ENCODE results near the gene SUPT20HL2.

The SUPT20HL2 gene

GRCh38 chrX:24276015-24276414, 37.9 kb downstream of the SUPT20HL2 start:
- no peak for DNase-seq
- no peak for TF ChIP-seq CTCF (IDR thresholded peaks at IDR 0.05; ENCODE audit: low read depth, low read length)

GRCh38 chrX:24271262-24271661, 42.6 kb downstream of the SUPT20HL2 start:
- Histone ChIP-seq H3K9me3 (ENCODE audit: severe bottlenecking) (no peaks in the 10 kb centered on the region), H3K27me3 (ENCODE audit: insufficient read depth, low read depth, severe bottlenecking) (peaks cover 27% of the 10 kb centered on the region), H3K27ac (no peak overlapping the region), H3K4me3 (ENCODE audit: low read depth, low read length) (no peak overlapping the region), H3K36me3 (no peaks in the 10 kb centered on the region)
- TF ChIP-seq CTCF (IDR thresholded peaks at IDR 0.05; ENCODE audit: low read depth, low read length), result no peak
- DNase-seq, result no peak

More at GRCh38 chrX:24276015-24276414, 37.9 kb downstream of the SUPT20HL2 start:
- Histone ChIP-seq H3K36me3 (no peaks in the 10 kb centered on the region), H3K27ac (no peak overlapping the region), H3K27me3 (ENCODE audit: insufficient read depth, low read depth, severe bottlenecking) (peaks cover 29% of the 10 kb centered on the region), H3K4me3 (ENCODE audit: low read depth, low read length) (no peak overlapping the region), H3K9me3 (ENCODE audit: severe bottlenecking) (no peaks in the 10 kb centered on the region)

GRCh38 chrX:24268786-24269185, 45.1 kb downstream of the SUPT20HL2 start:
- Histone ChIP-seq H3K36me3 (no peaks in the 10 kb centered on the region), H3K4me3 (ENCODE audit: low read depth, low read length) (no peak overlapping the region), H3K9me3 (ENCODE audit: severe bottlenecking) (no peaks in the 10 kb centered on the region), H3K27me3 (ENCODE audit: insufficient read depth, low read depth, severe bottlenecking) (peaks cover 23% of the 10 kb centered on the region), H3K27ac (no peak overlapping the region)
- no peak for TF ChIP-seq CTCF (IDR thresholded peaks at IDR 0.05; ENCODE audit: low read depth, low read length)
- DNase-seq, result no peak

- Histone ChIP-seq H3K27me3 (ENCODE audit: insufficient read depth, low read depth, severe bottlenecking) (peaks cover 17% of the 10 kb centered on the region), H3K27ac (no peak overlapping the region), H3K9me3 (ENCODE audit: severe bottlenecking) (no peaks in the 10 kb centered on the region), H3K36me3 (no peaks in the 10 kb centered on the region), H3K4me3 (ENCODE audit: low read depth, low read length) (no peak overlapping the region)
- no peak for DNase-seq
- no peak for TF ChIP-seq CTCF (IDR thresholded peaks at IDR 0.05; ENCODE audit: low read depth, low read length)
These were observed 46.9 kb downstream of the SUPT20HL2 start for GRCh38 chrX:24266996-24267395.

- Histone ChIP-seq H3K27ac (no peak overlapping the region), H3K9me3 (ENCODE audit: severe bottlenecking) (no peaks in the 10 kb centered on the region), H3K4me3 (ENCODE audit: low read depth, low read length) (no peak overlapping the region), H3K36me3 (no peaks in the 10 kb centered on the region), H3K27me3 (ENCODE audit: insufficient read depth, low read depth, severe bottlenecking) (peaks cover 27% of the 10 kb centered on the region)
- no peak for TF ChIP-seq CTCF (IDR thresholded peaks at IDR 0.05; ENCODE audit: low read depth, low read length)
- no peak for DNase-seq
These were observed 49.5 kb downstream of the SUPT20HL2 start for GRCh38 chrX:24264383-24264782.

GRCh38 chrX:24262309-24262708, 51.6 kb downstream of the SUPT20HL2 start:
- no peak for DNase-seq
- no peaks in the 10 kb centered on the region for H3K36me3 ChIP-seq
- H3K4me3 ChIP-seq (ENCODE audit: low read depth, low read length), result no peak overlapping the region
- peaks cover 22% of the 10 kb centered on the region for H3K27me3 ChIP-seq (ENCODE audit: insufficient read depth, low read depth, severe bottlenecking)
- H3K9me3 ChIP-seq (ENCODE audit: severe bottlenecking), result peaks cover under 1% of the 10 kb centered on the region
- no peak for TF ChIP-seq CTCF (IDR thresholded peaks at IDR 0.05; ENCODE audit: low read depth, low read length)
- no peak overlapping the region for H3K27ac ChIP-seq
